Activated T-helper 17 cell treated with anti-CD3 and anti-CD28 coated beads, Interleukin-2, amount 50 U/mL, for 72 hours (primary cell): ENCODE data around the gene SLC35F3. TPM values are rescaled to one million over a fixed set of nuclear protein-coding genes. Genes with fewer than 3 reads are reported as not detected.

Source experiments
- ATAC-seq: fragments of 150-1000 bp; cut with Tn5 transposase; replicated peaks from 2 replicates; pipeline ENCODE4 v1.10.0; 2021; ENCODE audit warnings: mild to moderate bottlenecking, moderate library complexity
- H3K27ac Mint-ChIP-seq: one replicate; pipeline ENCODE4 v1.8.0; 2022; ENCODE audit warnings: mixed read lengths
- H3K27me3 Mint-ChIP-seq: one replicate; pipeline ENCODE4 v1.8.0; 2022; ENCODE audit warnings: mixed read lengths
- H3K36me3 Mint-ChIP-seq: one replicate; pipeline ENCODE4 v1.8.0; 2022; ENCODE audit warnings: low read depth, mild to moderate bottlenecking, mixed read lengths
- H3K4me1 Mint-ChIP-seq: one replicate; pipeline ENCODE4 v1.8.0; 2022; ENCODE audit warnings: mixed read lengths
- H3K4me3 Mint-ChIP-seq: one replicate; pipeline ENCODE4 v1.8.0; 2022; ENCODE audit warnings: mild to moderate bottlenecking, mixed read lengths
- H3K9me3 Mint-ChIP-seq: one replicate; pipeline ENCODE4 v1.8.0; 2022; ENCODE audit warnings: mixed read lengths
- total RNA-seq, 2 donors: library from RNA; stranded (reverse); gene quantifications; one replicate each; pipeline ENCODE4 v1.2.3, GENCODE V29; 2022

SLC35F3 gene
- total RNA-seq, 2 donors from 2014 or later: 0.13 to 1.5 TPM

- H3K4me1 Mint-ChIP-seq: no peaks in the 10 kb centered on the region
- no peaks in the 10 kb centered on the region for H3K36me3 Mint-ChIP-seq
- H3K9me3 Mint-ChIP-seq: no peaks in the 10 kb centered on the region
- peaks cover 9% of the 10 kb centered on the region for H3K27me3 Mint-ChIP-seq
- no peak overlapping the region for H3K27ac Mint-ChIP-seq
- ATAC-seq: no peak
- no peak overlapping the region for H3K4me3 Mint-ChIP-seq
Measured at GRCh38 chr1:234067581-234068337, 163.3 kb downstream of the SLC35F3 start.

GRCh38 chr1:234069760-234070159 lies 165.3 kb downstream of the SLC35F3 start:
- Mint-ChIP-seq H3K36me3 (no peaks in the 10 kb centered on the region), H3K9me3 (no peaks in the 10 kb centered on the region), H3K27ac (no peak overlapping the region), H3K4me1 (no peaks in the 10 kb centered on the region), H3K4me3 (no peak overlapping the region), H3K27me3 (peaks cover 19% of the 10 kb centered on the region)
- ATAC-seq: no peak

GRCh38 chr1:234072793-234073192 lies 168.3 kb downstream of the SLC35F3 start:
- Mint-ChIP-seq H3K4me3 (no peak overlapping the region), H3K27me3 (peaks cover 14% of the 10 kb centered on the region), H3K4me1 (no peaks in the 10 kb centered on the region), H3K27ac (no peak overlapping the region), H3K36me3 (no peaks in the 10 kb centered on the region), H3K9me3 (no peaks in the 10 kb centered on the region)
- ATAC-seq: no peak

- no peaks in the 10 kb centered on the region for H3K36me3 Mint-ChIP-seq
- no peaks in the 10 kb centered on the region for H3K9me3 Mint-ChIP-seq
- no peaks in the 10 kb centered on the region for H3K4me1 Mint-ChIP-seq
- no peak overlapping the region for H3K27ac Mint-ChIP-seq
- ATAC-seq: no peak
- H3K4me3 Mint-ChIP-seq: no peak overlapping the region
- peaks cover 30% of the 10 kb centered on the region for H3K27me3 Mint-ChIP-seq
Measured at GRCh38 chr1:234078143-234078542, 173.7 kb downstream of the SLC35F3 start.

- H3K4me1 Mint-ChIP-seq: no peaks in the 10 kb centered on the region
- peaks cover 26% of the 10 kb centered on the region for H3K27me3 Mint-ChIP-seq
- no peaks in the 10 kb centered on the region for H3K36me3 Mint-ChIP-seq
- H3K4me3 Mint-ChIP-seq: no peak overlapping the region
- H3K27ac Mint-ChIP-seq: no peak overlapping the region
- no peak for ATAC-seq
- H3K9me3 Mint-ChIP-seq: no peaks in the 10 kb centered on the region
Measured at GRCh38 chr1:234079896-234080295, 175.4 kb downstream of the SLC35F3 start.

GRCh38 chr1:234083460-234083859 lies 179.0 kb downstream of the SLC35F3 start:
- Mint-ChIP-seq H3K27ac (no peak overlapping the region), H3K4me3 (no peak overlapping the region), H3K9me3 (no peaks in the 10 kb centered on the region), H3K4me1 (no peaks in the 10 kb centered on the region), H3K27me3 (peaks cover 40% of the 10 kb centered on the region), H3K36me3 (no peaks in the 10 kb centered on the region)
- no peak for ATAC-seq

GRCh38 chr1:234089396-234089795 lies 184.9 kb downstream of the SLC35F3 start:
- no peak overlapping the region for H3K4me3 Mint-ChIP-seq
- H3K27me3 Mint-ChIP-seq: peaks cover 41% of the 10 kb centered on the region
- H3K4me1 Mint-ChIP-seq: no peaks in the 10 kb centered on the region
- H3K36me3 Mint-ChIP-seq: no peaks in the 10 kb centered on the region
- ATAC-seq: no peak
- H3K27ac Mint-ChIP-seq: no peak overlapping the region
- H3K9me3 Mint-ChIP-seq: no peaks in the 10 kb centered on the region

GRCh38 chr1:234090212-234091064 lies 186.0 kb downstream of the SLC35F3 start:
- no peak for ATAC-seq
- H3K4me3 Mint-ChIP-seq: no peak overlapping the region
- no peak overlapping the region for H3K27ac Mint-ChIP-seq
- H3K4me1 Mint-ChIP-seq: no peaks in the 10 kb centered on the region
- H3K9me3 Mint-ChIP-seq: no peaks in the 10 kb centered on the region
- no peaks in the 10 kb centered on the region for H3K36me3 Mint-ChIP-seq
- peaks cover 38% of the 10 kb centered on the region for H3K27me3 Mint-ChIP-seq

GRCh38 chr1:234091065-234091401 lies 186.6 kb downstream of the SLC35F3 start:
- no peaks in the 10 kb centered on the region for H3K36me3 Mint-ChIP-seq
- H3K27me3 Mint-ChIP-seq: peaks cover 32% of the 10 kb centered on the region
- no peak overlapping the region for H3K4me3 Mint-ChIP-seq
- no peaks in the 10 kb centered on the region for H3K9me3 Mint-ChIP-seq
- H3K27ac Mint-ChIP-seq: no peak overlapping the region
- ATAC-seq: no peak
- no peaks in the 10 kb centered on the region for H3K4me1 Mint-ChIP-seq

GRCh38 chr1:234091876-234092275 lies 187.4 kb downstream of the SLC35F3 start:
- no peaks in the 10 kb centered on the region for H3K9me3 Mint-ChIP-seq
- H3K27ac Mint-ChIP-seq: no peak overlapping the region
- ATAC-seq: no peak
- no peaks in the 10 kb centered on the region for H3K36me3 Mint-ChIP-seq
- H3K4me1 Mint-ChIP-seq: no peaks in the 10 kb centered on the region
- H3K27me3 Mint-ChIP-seq: peaks cover 27% of the 10 kb centered on the region
- no peak overlapping the region for H3K4me3 Mint-ChIP-seq

GRCh38 chr1:234093107-234093506 lies 188.6 kb downstream of the SLC35F3 start:
- Mint-ChIP-seq H3K27ac (no peak overlapping the region), H3K4me3 (no peak overlapping the region), H3K9me3 (no peaks in the 10 kb centered on the region), H3K36me3 (no peaks in the 10 kb centered on the region), H3K27me3 (peaks cover 20% of the 10 kb centered on the region), H3K4me1 (no peaks in the 10 kb centered on the region)
- ATAC-seq: no peak

GRCh38 chr1:234093741-234094140 lies 189.3 kb downstream of the SLC35F3 start:
- no peaks in the 10 kb centered on the region for H3K36me3 Mint-ChIP-seq
- no peaks in the 10 kb centered on the region for H3K9me3 Mint-ChIP-seq
- H3K27me3 Mint-ChIP-seq: peaks cover 20% of the 10 kb centered on the region
- no peaks in the 10 kb centered on the region for H3K4me1 Mint-ChIP-seq
- ATAC-seq: no peak
- no peak overlapping the region for H3K4me3 Mint-ChIP-seq
- H3K27ac Mint-ChIP-seq: no peak overlapping the region

- Mint-ChIP-seq H3K36me3 (no peaks in the 10 kb centered on the region), H3K27me3 (peaks cover 18% of the 10 kb centered on the region), H3K4me1 (no peaks in the 10 kb centered on the region), H3K9me3 (no peaks in the 10 kb centered on the region), H3K4me3 (no peak overlapping the region), H3K27ac (no peak overlapping the region)
- ATAC-seq: no peak
Measured at GRCh38 chr1:234094172-234094571, 189.7 kb downstream of the SLC35F3 start.

- no peak overlapping the region for H3K4me3 Mint-ChIP-seq
Measured at GRCh38 chr1:234096161-234096770, 191.8 kb downstream of the SLC35F3 start.

GRCh38 chr1:234102583-234102982 lies 198.1 kb downstream of the SLC35F3 start:
- Mint-ChIP-seq H3K9me3 (no peaks in the 10 kb centered on the region), H3K4me1 (no peaks in the 10 kb centered on the region), H3K36me3 (no peaks in the 10 kb centered on the region), H3K27me3 (peaks cover 37% of the 10 kb centered on the region), H3K27ac (no peak overlapping the region), H3K4me3 (no peak overlapping the region)
- ATAC-seq: no peak

More at GRCh38 chr1:234096161-234096770, 191.8 kb downstream of the SLC35F3 start:
- no peaks in the 10 kb centered on the region for H3K36me3 Mint-ChIP-seq
- no peaks in the 10 kb centered on the region for H3K4me1 Mint-ChIP-seq
- ATAC-seq: no peak
- peaks cover 14% of the 10 kb centered on the region for H3K27me3 Mint-ChIP-seq
- H3K9me3 Mint-ChIP-seq: no peaks in the 10 kb centered on the region
- no peak overlapping the region for H3K27ac Mint-ChIP-seq
